ENCODE results near the gene PTPN4.
"Not testable (repeated sequence)": the region's sequence is repeated elsewhere in the genome, so short reads cannot be mapped to it uniquely, and the experiment has no call there.

Gene PTPN4

GRCh38 chr2:119765433-119766002, 5.8 kb downstream of the PTPN4 start:
- DNase-seq, result no peak

GRCh38 chr2:119766944-119767343, 7.2 kb downstream of the PTPN4 start:
- no peak for DNase-seq

GRCh38 chr2:119768742-119769141, 9.0 kb downstream of the PTPN4 start:
- DNase-seq, result no peak

GRCh38 chr2:119769645-119770044, 9.9 kb downstream of the PTPN4 start:
- DNase-seq, result no peak

- no peak for DNase-seq
These were observed 11.6 kb downstream of the PTPN4 start for GRCh38 chr2:119771331-119771730.

GRCh38 chr2:119772128-119772527, 12.4 kb downstream of the PTPN4 start:
- DNase-seq, result no peak

- DNase-seq, result peak in 1 of 2 donors; percentile 17
These were observed 13.0 kb downstream of the PTPN4 start for GRCh38 chr2:119772767-119773166.

GRCh38 chr2:119774026-119774425, 14.3 kb downstream of the PTPN4 start:
- DNase-seq, result no peak

- DNase-seq, result no peak
These were observed 15.4 kb downstream of the PTPN4 start for GRCh38 chr2:119775102-119775501.

- no peak for DNase-seq
These were observed 22.7 kb downstream of the PTPN4 start for GRCh38 chr2:119782308-119783027.

GRCh38 chr2:119784876-119785275, 25.2 kb downstream of the PTPN4 start:
- DNase-seq, result no peak

- DNase-seq, result no peak
These were observed 26.6 kb downstream of the PTPN4 start for GRCh38 chr2:119786295-119786694.

GRCh38 chr2:119788752-119789151, 29.0 kb downstream of the PTPN4 start:
- DNase-seq, result no peak

- no peak for DNase-seq
These were observed 30.7 kb downstream of the PTPN4 start for GRCh38 chr2:119790466-119790865.

- DNase-seq, result no peak
These were observed 33.2 kb downstream of the PTPN4 start for GRCh38 chr2:119792907-119793312.

- DNase-seq, result no peak
These were observed 34.5 kb downstream of the PTPN4 start for GRCh38 chr2:119794237-119794636.

- DNase-seq, result no peak
These were observed 35.9 kb downstream of the PTPN4 start for GRCh38 chr2:119795309-119796303.

GRCh38 chr2:119800376-119800902, 40.7 kb downstream of the PTPN4 start:
- no peak for DNase-seq

GRCh38 chr2:119801040-119801439, 41.3 kb downstream of the PTPN4 start:
- no peak for DNase-seq

- DNase-seq, result not testable (repeated sequence)
These were observed 42.3 kb downstream of the PTPN4 start for GRCh38 chr2:119801989-119802388.

- DNase-seq, result no peak
These were observed 43.4 kb downstream of the PTPN4 start for GRCh38 chr2:119803101-119803500.

GRCh38 chr2:119804409-119804808, 44.7 kb downstream of the PTPN4 start:
- DNase-seq, result not testable (repeated sequence)

GRCh38 chr2:119808516-119809147, 48.9 kb downstream of the PTPN4 start:
- DNase-seq, result no peak

All from CD4-positive, alpha-beta T cell treated with Interleukin-4 for 1 hour (primary cell).